Loucy (cell line): ENCODE results near the gene GPC3.
A peak's percentile ranks its signal among the peaks of the same experiment; 100 is the strongest.

Experiments
- H2AFZ ChIP-seq: fragments of 200-600 bp; sonication (generic); 2 replicates; pipeline ENCODE4 v1.6.0; 2016; ENCODE audit warnings: antibody characterized with exemption, mild to moderate bottlenecking, low read length, moderate library complexity
- H3F3A ChIP-seq: fragments of 200-600 bp; 2 replicates; pipeline ENCODE4 v1.6.0; 2016; ENCODE audit warnings: antibody characterized with exemption, low read depth, mild to moderate bottlenecking
- H3K27me3 ChIP-seq: fragments of 200-600 bp; sonication (generic); 2 replicates; pipeline ENCODE4 v1.6.1; 2014; ENCODE audit warnings: low read length, mild to moderate bottlenecking; ENCODE audit not compliant: insufficient read depth, poor library complexity, severe bottlenecking
- H3K36me3 ChIP-seq: fragments of 200-600 bp; sonication (generic); 2 replicates; pipeline ENCODE4 v1.6.1; 2016; ENCODE audit warnings: low read length; ENCODE audit not compliant: insufficient read depth
- H3K4me1 ChIP-seq: fragments of 200-600 bp; sonication (generic); 2 replicates; pipeline ENCODE4 v1.5.1; 2014; ENCODE audit warnings: low read length, mild to moderate bottlenecking; ENCODE audit not compliant: insufficient read depth, poor library complexity, severe bottlenecking
- H3K4me2 ChIP-seq: fragments of 200-600 bp; sonication (generic); 2 replicates; pipeline ENCODE4 v1.6.0; 2014; ENCODE audit warnings: antibody characterized with exemption, low read length, low read depth, mild to moderate bottlenecking; ENCODE audit not compliant: poor library complexity, severe bottlenecking
- H3K4me3 ChIP-seq: fragments of 200-600 bp; sonication (generic); 2 replicates; pipeline ENCODE4 v1.5.1; 2014; ENCODE audit warnings: low read length, mild to moderate bottlenecking, mixed read lengths; ENCODE audit not compliant: poor library complexity, severe bottlenecking
- H3K79me2 ChIP-seq: fragments of 200-600 bp; sonication (generic); 2 replicates; pipeline ENCODE4 v1.6.1; 2014; ENCODE audit warnings: low read length; ENCODE audit not compliant: insufficient read depth
- H3K9ac ChIP-seq: fragments of 200-600 bp; sonication (generic); 2 replicates; pipeline ENCODE4 v1.6.0; 2014; ENCODE audit warnings: mild to moderate bottlenecking, low read depth, low read length, moderate library complexity; ENCODE audit not compliant: poor library complexity, severe bottlenecking
- H3K9me2 ChIP-seq: fragments of 200-600 bp; sonication (generic); replicated peaks from 2 replicates; pipeline ENCODE4 v1.6.1; 2016; ENCODE audit warnings: low read depth, low read length, mixed read lengths
- H3K9me3 ChIP-seq: fragments of 200-600 bp; sonication (generic); 2 replicates; pipeline ENCODE4 v1.6.1; 2014; ENCODE audit warnings: mild to moderate bottlenecking, antibody characterized with exemption, low read length, low read depth; ENCODE audit not compliant: insufficient read depth
- H4K20me1 ChIP-seq: fragments of 200-600 bp; sonication (generic); 2 replicates; pipeline ENCODE4 v1.6.0; 2014; ENCODE audit warnings: antibody characterized with exemption, low read length, mild to moderate bottlenecking; ENCODE audit not compliant: insufficient read depth, poor library complexity, severe bottlenecking
- CTCF ChIP-seq: fragments of 200-600 bp; sonication (generic); conservative IDR thresholded peaks from 2 replicates; pipeline ENCODE4 v1.5.1; 2014; ENCODE audit warnings: mild to moderate bottlenecking, antibody characterized with exemption, low read length
- EZH2phosphoT487 ChIP-seq: fragments of 200-600 bp; IDR thresholded peaks from 2 replicates; pipeline ENCODE4 v1.6.1; 2018; ENCODE audit warnings: antibody characterized with exemption, mild to moderate bottlenecking, moderate library complexity, borderline replicate concordance

The GPC3 gene

GRCh38 chrX:133961046-133961445, 24.3 kb downstream of the GPC3 start:
- Histone ChIP-seq H3K27me3 (no peaks in the 10 kb centered on the region), H4K20me1 (no peaks in the 10 kb centered on the region), H3K79me2 (no peaks in the 10 kb centered on the region), H3K36me3 (no peaks in the 10 kb centered on the region), H3K9ac (no peak overlapping the region), H3K9me3 (no peaks in the 10 kb centered on the region), H3K4me1 (no peaks in the 10 kb centered on the region), H2AFZ (no peak overlapping the region), H3K4me2 (no peak overlapping the region), H3K9me2 (no peaks in the 10 kb centered on the region), H3F3A (no peaks in the 10 kb centered on the region), H3K4me3 (no peak overlapping the region)
- TF ChIP-seq EZH2phosphoT487 (no peak), CTCF (no peak)

- H3F3A ChIP-seq: no peaks in the 10 kb centered on the region
- H3K9ac ChIP-seq: no peak overlapping the region
- H3K36me3 ChIP-seq: no peaks in the 10 kb centered on the region
- H3K4me2 ChIP-seq: no peak overlapping the region
- H3K4me1 ChIP-seq: no peaks in the 10 kb centered on the region
- no peaks in the 10 kb centered on the region for H4K20me1 ChIP-seq
- no peaks in the 10 kb centered on the region for H3K9me3 ChIP-seq
- H3K4me3 ChIP-seq: no peak overlapping the region
- no peaks in the 10 kb centered on the region for H3K27me3 ChIP-seq
- no peak for TF ChIP-seq EZH2phosphoT487
- no peak for TF ChIP-seq CTCF
- H3K79me2 ChIP-seq: no peaks in the 10 kb centered on the region
- no peak overlapping the region for H2AFZ ChIP-seq
- no peaks in the 10 kb centered on the region for H3K9me2 ChIP-seq
Observed at GRCh38 chrX:133959972-133960371, 25.4 kb downstream of the GPC3 start.

- Histone ChIP-seq H3K27me3 (no peaks in the 10 kb centered on the region), H3K4me2 (no peak overlapping the region), H3K9ac (no peak overlapping the region), H3K79me2 (no peaks in the 10 kb centered on the region), H3K4me1 (no peaks in the 10 kb centered on the region), H3K4me3 (no peak overlapping the region), H3K9me2 (no peaks in the 10 kb centered on the region), H3F3A (no peaks in the 10 kb centered on the region), H3K9me3 (no peaks in the 10 kb centered on the region), H4K20me1 (no peaks in the 10 kb centered on the region), H3K36me3 (no peaks in the 10 kb centered on the region), H2AFZ (no peak overlapping the region)
- no peak for TF ChIP-seq EZH2phosphoT487
- 0 out of 2 replicates have a peak, but pooled peaks have one; percentile 23 for TF ChIP-seq CTCF
Observed at GRCh38 chrX:133958997-133959688, 26.3 kb downstream of the GPC3 start.
